WTC11 (cell line): Measurements from ENCODE around the gene PACS1.

Experiments used
- ATF1 ChIP-seq: sonication (generic); formaldehyde crosslinking; IDR thresholded peaks from 2 replicates; pipeline ENCODE4 v1.8.1; 2023; ENCODE audit warnings: mild to moderate bottlenecking, moderate library complexity, missing genetic modification reagents
- CTCF ChIP-seq: fragments of 200-600 bp; IDR thresholded peaks from 2 replicates; pipeline ENCODE4 v1.8.0; 2022; ENCODE audit warnings: antibody characterized with exemption
- MAX ChIP-seq: sonication (generic); formaldehyde crosslinking; IDR thresholded peaks from 2 replicates; pipeline ENCODE4 v1.8.0; 2022; ENCODE audit warnings: mild to moderate bottlenecking, missing genetic modification reagents
- NR3C1 ChIP-seq: sonication (generic); formaldehyde crosslinking; conservative IDR thresholded peaks from 2 replicates; pipeline ENCODE4 v1.8.1; 2023; ENCODE audit warnings: low read depth, mild to moderate bottlenecking, missing genetic modification reagents

GRCh38 chr11:66136752-66137123, 66.7 kb downstream of the PACS1 start:
- no peak for TF ChIP-seq CTCF
- no peak for TF ChIP-seq ATF1 (CRISPR knock-in tag)
- TF ChIP-seq MAX (CRISPR knock-in tag): no peak
- TF ChIP-seq NR3C1: no peak
